ENCODE measurements around the gene PDE1C. TPM values are rescaled to one million over a fixed set of nuclear protein-coding genes. Genes with fewer than 3 reads are reported as not detected.

The PDE1C gene
- total and polyA plus RNA-seq, 11 donors: 35.3 to 307 (median 141) TPM

DNA sequence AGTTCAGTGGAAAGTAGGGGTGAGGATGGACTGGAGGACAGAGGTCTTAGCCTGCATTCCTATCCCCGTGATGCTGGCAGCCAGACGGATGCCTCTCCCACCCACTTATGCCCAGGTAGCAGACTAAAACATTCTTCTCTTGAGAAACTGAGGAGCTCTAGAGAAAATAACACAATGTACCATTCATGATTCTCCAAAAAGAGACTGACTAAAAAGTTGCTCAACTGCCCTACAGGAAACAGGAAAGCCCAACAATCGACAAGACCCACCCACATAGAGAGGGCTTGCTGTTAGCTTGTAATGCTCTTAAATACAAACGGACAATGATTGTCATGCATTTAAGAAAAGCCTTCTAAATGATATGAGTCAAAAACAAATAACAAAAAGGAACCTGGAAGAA, 33.2 kb upstream of the PDE1C start:
- no peak overlapping the region for H3K4me3 ChIP-seq
- DNase-seq (no peak), ATAC-seq (no peak)
- H3K27me3 ChIP-seq: no peaks in the 10 kb centered on the region
- intact Hi-C loops (cut with DNase I): loop anchor here in 4 of 10 donors (2.0 to 10.0 kb wide), 3 partner anchors 47 to 51 kb away; no protein-coding TSS in a partner anchor
- peaks cover 0 to 17% (median 0%) of the 10 kb centered on the region in 12 donors for H3K9me3 ChIP-seq
- no peak for TF ChIP-seq POLR2A (IDR thresholded peaks at IDR 0.05)
- TF ChIP-seq, protein P1, sequence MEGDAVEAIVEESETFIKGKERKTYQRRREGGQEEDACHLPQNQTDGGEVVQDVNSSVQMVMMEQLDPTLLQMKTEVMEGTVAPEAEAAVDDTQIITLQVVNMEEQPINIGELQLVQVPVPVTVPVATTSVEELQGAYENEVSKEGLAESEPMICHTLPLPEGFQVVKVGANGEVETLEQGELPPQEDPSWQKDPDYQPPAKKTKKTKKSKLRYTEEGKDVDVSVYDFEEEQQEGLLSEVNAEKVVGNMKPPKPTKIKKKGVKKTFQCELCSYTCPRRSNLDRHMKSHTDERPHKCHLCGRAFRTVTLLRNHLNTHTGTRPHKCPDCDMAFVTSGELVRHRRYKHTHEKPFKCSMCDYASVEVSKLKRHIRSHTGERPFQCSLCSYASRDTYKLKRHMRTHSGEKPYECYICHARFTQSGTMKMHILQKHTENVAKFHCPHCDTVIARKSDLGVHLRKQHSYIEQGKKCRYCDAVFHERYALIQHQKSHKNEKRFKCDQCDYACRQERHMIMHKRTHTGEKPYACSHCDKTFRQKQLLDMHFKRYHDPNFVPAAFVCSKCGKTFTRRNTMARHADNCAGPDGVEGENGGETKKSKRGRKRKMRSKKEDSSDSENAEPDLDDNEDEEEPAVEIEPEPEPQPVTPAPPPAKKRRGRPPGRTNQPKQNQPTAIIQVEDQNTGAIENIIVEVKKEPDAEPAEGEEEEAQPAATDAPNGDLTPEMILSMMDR (IDR thresholded peaks at IDR 0.05): no peak
- peak overlapping the region in 9 of 12 donors; percentile 17 to 86 (median 67) for H3K27ac ChIP-seq
- 58 to 69% (median 66%) methylated on average over 4 of the region's 4 CpGs for WGBS, 4 donors
- peaks cover 0 to 22% (median 5%) of the 10 kb centered on the region in 12 donors for H3K4me1 ChIP-seq
- H3K36me3 ChIP-seq: no peaks in the 10 kb centered on the region

DNA sequence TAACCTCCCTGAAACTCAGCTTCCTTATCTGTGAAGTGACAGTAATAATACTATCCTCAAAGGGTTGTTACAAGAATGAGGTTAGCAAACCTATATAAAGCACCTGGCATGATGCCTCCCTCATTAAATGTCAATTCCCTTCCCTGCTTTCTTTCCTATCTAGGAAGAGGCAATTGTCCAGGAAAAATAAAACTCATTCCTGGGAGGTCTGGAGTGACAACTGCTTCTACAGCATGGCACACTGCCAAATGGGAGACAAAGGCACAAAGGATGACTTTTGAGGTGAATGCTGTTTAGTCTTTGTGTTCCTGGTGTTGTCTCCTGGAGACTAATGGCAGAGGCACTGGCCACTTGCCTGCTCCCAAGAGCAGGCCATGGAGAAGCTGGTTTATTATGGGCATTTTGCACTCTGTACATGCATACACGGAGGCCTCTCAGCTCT, 32.2 kb upstream of the PDE1C start:
- ATAC-seq (peak; percentile 90 to 95 (median 92)), DNase-seq (peak in 4 of 5 donors; percentile 56 to 84 (median 70))
- no peak for TF ChIP-seq POLR2A (IDR thresholded peaks at IDR 0.05)
- TF ChIP-seq, protein P1 (IDR thresholded peaks at IDR 0.05): no peak
- intact Hi-C loops (cut with DNase I): loop anchor here in 4 of 10 donors (2.0 to 10.0 kb wide), 3 partner anchors 48 to 52 kb away; no protein-coding TSS in a partner anchor
- Histone ChIP-seq H3K4me3 (no peak overlapping the region), H3K36me3 (no peaks in the 10 kb centered on the region), H3K4me1 (peaks cover 0 to 25% (median 5%) of the 10 kb centered on the region in 12 donors), H3K9me3 (peaks cover 0 to 13% (median 0%) of the 10 kb centered on the region in 12 donors), H3K27me3 (no peaks in the 10 kb centered on the region), H3K27ac (peak overlapping the region; percentile 17 to 86 (median 64))
- 40 to 55% (median 45%) methylated on average over 1 of the region's 1 CpG for whole genome bisulfite sequencing, 4 donors

GRCh38 chr7:32100407-32100907, 30.2 kb upstream of the PDE1C start:
- Histone ChIP-seq H3K36me3 (no peaks in the 10 kb centered on the region), H3K9me3 (no peaks in the 10 kb centered on the region), H3K27me3 (no peaks in the 10 kb centered on the region), H3K4me1 (peaks cover 0 to 31% (median 5%) of the 10 kb centered on the region in 12 donors), H3K4me3 (no peak overlapping the region), H3K27ac (no peak overlapping the region)
- TF ChIP-seq, protein P1 (IDR thresholded peaks at IDR 0.05): no peak
- no peak for TF ChIP-seq POLR2A (IDR thresholded peaks at IDR 0.05)
- WGBS, 4 donors: 82 to 90% (median 86%) methylated on average over 2 of the region's 2 CpGs
- no peak for ATAC-seq
- no peak for DNase-seq
- intact Hi-C loops (cut with DNase I): loop anchor here in 3 of 10 donors (5.0 to 10.0 kb wide), 2 partner anchors 52 to 54 kb away; no protein-coding TSS in a partner anchor

DNA sequence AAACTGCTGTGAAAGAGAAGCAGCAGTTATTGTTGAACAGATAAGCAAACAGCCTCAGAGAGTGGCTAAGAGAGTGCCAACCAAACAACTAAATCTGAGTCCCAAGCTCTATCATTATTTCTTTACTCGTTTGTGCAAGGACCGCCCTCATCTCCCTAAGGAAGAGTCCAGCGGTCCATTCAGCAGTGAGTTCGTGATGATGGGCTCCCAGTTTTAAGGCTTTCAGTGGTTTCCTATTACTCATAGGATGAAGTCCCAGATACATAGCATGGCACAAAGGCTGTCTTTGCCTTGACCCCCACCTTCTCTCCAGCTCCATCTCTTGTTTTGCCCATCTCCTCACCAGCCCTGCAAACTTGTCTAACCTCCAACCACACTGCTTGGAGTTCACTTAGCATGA, 24.3 kb upstream of the PDE1C start:
- WGBS, 4 donors: 77 to 87% (median 82%) methylated on average over 4 of the region's 4 CpGs
- no peak for TF ChIP-seq POLR2A (IDR thresholded peaks at IDR 0.05)
- TF ChIP-seq, protein P1 (IDR thresholded peaks at IDR 0.05): no peak
- Histone ChIP-seq H3K4me3 (no peak overlapping the region), H3K36me3 (no peaks in the 10 kb centered on the region), H3K4me1 (peaks cover 4 to 47% (median 23%) of the 10 kb centered on the region in 12 donors), H3K27me3 (no peaks in the 10 kb centered on the region), H3K27ac (peak overlapping the region in 9 of 12 donors; percentile 28 to 71 (median 61)), H3K9me3 (no peaks in the 10 kb centered on the region)
- DNase-seq: no peak
- intact Hi-C loops (cut with DNase I): loop anchor here in 3 of 10 donors (5.0 kb wide), 3 partner anchors 58 to 68 kb away; no protein-coding TSS in a partner anchor
- ATAC-seq: no peak
